GM12892 (cell line): ENCODE data around the gene TCFL5.

Source experiments
- POLR2A ChIP-seq: IDR thresholded peaks from 2 replicates; pipeline ENCODE4 v1.6.1; 2011; ENCODE audit warnings: low read depth, low read length, control low read depth
- POLR2AphosphoS5 ChIP-seq: IDR thresholded peaks from 2 replicates; pipeline ENCODE4 v1.6.1; 2011; ENCODE audit warnings: low read depth, low read length, control low read depth
- TAF1 ChIP-seq: IDR thresholded peaks from 2 replicates; pipeline ENCODE4 v1.6.1; 2011; ENCODE audit warnings: low read depth, mild to moderate bottlenecking, control low read depth, low read length, borderline replicate concordance

DNA sequence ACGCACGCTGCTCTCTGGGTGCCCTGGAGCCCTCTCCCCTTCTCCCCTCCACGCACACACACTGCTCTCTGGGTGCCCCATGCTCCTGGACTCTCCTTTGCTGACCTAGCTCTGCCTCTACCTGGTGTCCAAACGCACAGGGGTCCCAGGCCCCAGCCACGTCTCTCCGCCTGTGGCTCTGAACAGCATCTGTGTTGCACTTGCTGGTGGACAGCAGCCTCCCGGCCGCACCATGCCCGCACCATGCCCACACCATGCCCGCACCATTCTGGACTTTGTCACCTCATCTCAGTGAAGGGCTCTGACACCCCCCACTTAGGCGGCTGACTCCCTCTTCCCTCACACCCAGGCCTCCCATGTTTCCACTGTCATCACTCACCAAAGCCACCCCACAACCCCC, 21.8 kb downstream of the TCFL5 start:
- no peak for TF ChIP-seq POLR2A
- TF ChIP-seq TAF1 = no peak
- TF ChIP-seq POLR2AphosphoS5 = no peak
